ENCODE data around the gene SLC12A7.

DNA sequence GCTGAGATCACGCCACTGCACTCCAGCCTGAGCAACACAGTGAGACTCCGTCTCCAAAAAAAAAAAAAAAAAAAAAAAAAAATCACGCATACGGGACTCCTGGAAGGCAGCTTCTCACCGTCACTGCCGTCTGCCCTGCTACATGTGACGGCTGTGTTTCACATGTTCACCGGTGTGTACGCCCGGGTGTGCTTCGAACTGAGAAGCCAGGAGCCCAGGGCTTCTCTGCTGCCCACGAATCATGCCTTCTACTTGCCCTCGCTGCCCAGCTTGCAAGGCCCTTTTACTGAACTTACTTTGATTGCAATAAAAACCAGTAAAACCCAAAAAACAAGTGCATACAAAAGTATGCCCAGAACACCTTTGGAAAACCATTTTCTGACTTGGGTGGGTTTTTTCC is 109.0 kb downstream of the SLC12A7 start:
- TF ChIP-seq CTCF (conservative IDR thresholded peaks at IDR 0.05; ENCODE audit: low read length) (no peak), EZH2phosphoT487 (IDR thresholded peaks at IDR 0.05; ENCODE audit: borderline replicate concordance, low read depth, low read length) (no peak)
